Muscle layer of colon (tissue), 2 donors: ENCODE results near the gene TYW1.
"Not testable (repeated sequence)": the region's sequence is repeated elsewhere in the genome, so short reads cannot be mapped to it uniquely, and the experiment has no call there.

ENCODE experiments used
- H3K27ac ChIP-seq: one replicate; pipeline ENCODE4 v1.7.0; 2013; ENCODE audit warnings: low read depth, mild to moderate bottlenecking, low read length, moderate library complexity
- H3K27me3 ChIP-seq, 2 donors: one replicate each; pipeline ENCODE4 v1.7.0; 2013; ENCODE audit warnings: low read length in 2 of 2, mild to moderate bottlenecking in 2 of 2; ENCODE audit not compliant: insufficient read depth in 2 of 2, control insufficient read depth in 1 of 2
- H3K36me3 ChIP-seq: one replicate; pipeline ENCODE4 v1.7.0; 2013; ENCODE audit warnings: mild to moderate bottlenecking, low read length; ENCODE audit not compliant: insufficient read depth
- H3K4me1 ChIP-seq: one replicate; pipeline ENCODE4 v1.7.0; 2013; ENCODE audit warnings: mild to moderate bottlenecking, low read length; ENCODE audit not compliant: insufficient read depth
- H3K4me3 ChIP-seq, 2 donors: one replicate each; pipeline ENCODE4 v1.7.0; 2013; ENCODE audit warnings: low read length in 2 of 2, low read depth in 1 of 2, mild to moderate bottlenecking in 1 of 2, moderate library complexity in 1 of 2
- H3K9ac ChIP-seq: one replicate; pipeline ENCODE4 v1.7.0; 2013; ENCODE audit warnings: low read length
- H3K9me3 ChIP-seq: one replicate; pipeline ENCODE4 v1.7.0; 2013; ENCODE audit warnings: mild to moderate bottlenecking, low read length
- donor health status: abdominal sarcoma.
- donor health status: Adenocarcinoma of cecum.

TYW1 gene

GRCh38 chr7:67248364-67248763 is 251.7 kb downstream of the TYW1 start:
- H3K9me3 ChIP-seq, H3K27me3 ChIP-seq, H3K4me1 ChIP-seq, H3K36me3 ChIP-seq, H3K4me3 ChIP-seq, H3K9ac ChIP-seq, H3K27ac ChIP-seq: not testable (repeated sequence)

DNA sequence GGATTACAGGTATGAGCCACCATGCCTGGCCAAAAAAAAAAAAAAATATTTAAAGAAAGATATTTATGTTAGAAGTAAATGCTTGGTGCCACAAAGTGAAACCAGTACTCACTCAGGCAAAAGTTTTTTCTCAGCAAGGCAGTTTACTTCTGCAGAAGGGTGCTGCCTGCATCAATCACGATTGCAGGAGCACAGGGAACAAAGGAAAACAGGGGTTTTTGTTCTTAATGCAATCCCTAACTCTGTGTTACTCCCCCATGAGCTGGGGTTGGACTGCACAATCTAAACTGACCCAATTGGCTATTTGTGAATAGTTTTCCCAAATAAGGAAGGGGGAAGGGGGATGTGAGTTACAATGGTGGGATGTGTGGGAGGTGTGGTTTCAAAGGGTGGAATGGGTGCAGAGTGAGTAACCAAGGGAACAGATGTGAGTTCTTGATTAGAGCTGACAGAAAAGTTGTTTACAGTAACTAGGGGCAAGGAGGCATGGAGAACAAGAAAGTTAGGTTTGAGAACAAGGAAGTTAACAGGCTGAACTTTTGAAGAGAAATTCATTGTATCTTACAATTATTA is 255.4 kb downstream of the TYW1 start:
- Histone ChIP-seq H3K9ac (no peak overlapping the region), H3K27ac (no peak overlapping the region), H3K36me3 (no peaks in the 10 kb centered on the region), H3K4me3 (no peak overlapping the region), H3K9me3 (peaks cover 4% of the 10 kb centered on the region), H3K27me3 (no peaks in the 10 kb centered on the region), H3K4me1 (no peaks in the 10 kb centered on the region)

GRCh38 chr7:67255076-67255475 is 258.4 kb downstream of the TYW1 start:
- H3K27me3 ChIP-seq, H3K9ac ChIP-seq, H3K27ac ChIP-seq, H3K9me3 ChIP-seq, H3K36me3 ChIP-seq, H3K4me1 ChIP-seq, H3K4me3 ChIP-seq: not testable (repeated sequence)

DNA sequence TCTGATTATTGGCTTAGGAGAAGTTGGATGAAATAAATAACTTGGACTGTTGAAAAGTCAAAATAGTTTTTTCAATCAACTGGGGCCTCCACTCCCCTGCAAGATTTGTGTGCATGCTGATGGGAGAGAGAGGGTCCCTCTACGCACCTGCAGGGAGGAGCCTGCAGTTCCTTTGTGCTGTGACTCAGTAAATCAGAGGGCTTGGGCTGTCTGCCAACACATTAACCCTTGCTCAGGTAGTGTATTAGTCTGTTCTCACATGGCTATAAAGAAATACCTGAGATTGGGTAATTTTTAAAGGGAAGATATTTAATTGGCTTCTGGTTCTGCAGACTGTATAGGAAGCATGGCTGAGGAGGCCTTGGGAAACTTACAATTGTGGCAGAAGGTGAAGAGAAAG is 261.1 kb downstream of the TYW1 start:
- H3K27ac ChIP-seq, H3K4me1 ChIP-seq, H3K36me3 ChIP-seq, H3K9me3 ChIP-seq, H3K4me3 ChIP-seq, H3K9ac ChIP-seq, H3K27me3 ChIP-seq: not testable (repeated sequence)

GRCh38 chr7:67259363-67259762 is 262.7 kb downstream of the TYW1 start:
- not testable (repeated sequence) for H3K9me3 ChIP-seq

DNA sequence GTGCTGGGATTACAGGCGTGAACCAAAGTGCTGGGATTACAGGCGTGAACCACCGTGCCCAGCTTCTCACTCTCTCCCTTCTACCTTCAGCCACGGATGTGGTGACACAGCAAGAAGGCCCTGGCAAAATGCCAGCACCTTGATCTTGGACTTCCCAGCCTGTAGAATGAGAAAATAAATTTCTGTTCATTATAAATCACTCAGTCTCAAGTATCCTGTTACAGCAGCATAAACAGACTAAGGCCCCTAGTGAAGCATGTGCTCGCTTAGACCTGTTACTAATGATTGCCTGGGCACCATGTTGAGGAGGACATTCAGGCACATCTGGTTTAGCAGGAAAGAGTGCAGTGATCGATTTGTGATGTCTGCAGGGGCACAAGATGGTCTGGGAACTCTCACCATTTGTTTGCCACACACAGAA is 263.5 kb downstream of the TYW1 start:
- not testable (repeated sequence) for H3K36me3 ChIP-seq, H3K9ac ChIP-seq, H3K27ac ChIP-seq, H3K4me3 ChIP-seq, H3K4me1 ChIP-seq, H3K9me3 ChIP-seq, H3K27me3 ChIP-seq

More at GRCh38 chr7:67259363-67259762, 262.7 kb downstream of the TYW1 start:
- not testable (repeated sequence) for H3K27me3 ChIP-seq, H3K27ac ChIP-seq, H3K4me1 ChIP-seq, H3K9ac ChIP-seq, H3K4me3 ChIP-seq, H3K36me3 ChIP-seq

GRCh38 chr7:67264000-67264399 is 267.4 kb downstream of the TYW1 start:
- H3K4me1 ChIP-seq, H3K9me3 ChIP-seq, H3K36me3 ChIP-seq, H3K27ac ChIP-seq, H3K27me3 ChIP-seq, H3K4me3 ChIP-seq, H3K9ac ChIP-seq: not testable (repeated sequence)

DNA sequence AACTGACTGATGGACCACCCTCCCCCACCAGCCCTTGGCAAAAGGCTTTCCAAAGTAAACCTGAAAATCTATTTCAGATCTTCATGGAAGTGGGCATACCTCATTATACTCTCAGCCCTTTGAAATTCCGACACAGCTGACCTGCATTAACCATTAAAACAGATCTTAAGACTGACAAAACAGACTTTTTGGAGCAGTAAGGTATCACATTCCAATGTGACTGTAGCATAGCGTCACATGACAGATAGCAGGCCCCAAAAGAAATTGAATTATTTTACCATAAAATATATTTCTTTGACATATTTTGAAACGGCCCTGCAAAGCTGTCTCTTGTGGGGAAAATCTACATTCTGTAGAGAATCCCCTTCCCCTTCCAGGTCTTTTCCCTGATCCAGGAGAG is 269.4 kb downstream of the TYW1 start:
- not testable (repeated sequence) for H3K4me3 ChIP-seq, H3K27me3 ChIP-seq, H3K9me3 ChIP-seq, H3K9ac ChIP-seq, H3K36me3 ChIP-seq, H3K4me1 ChIP-seq, H3K27ac ChIP-seq

DNA sequence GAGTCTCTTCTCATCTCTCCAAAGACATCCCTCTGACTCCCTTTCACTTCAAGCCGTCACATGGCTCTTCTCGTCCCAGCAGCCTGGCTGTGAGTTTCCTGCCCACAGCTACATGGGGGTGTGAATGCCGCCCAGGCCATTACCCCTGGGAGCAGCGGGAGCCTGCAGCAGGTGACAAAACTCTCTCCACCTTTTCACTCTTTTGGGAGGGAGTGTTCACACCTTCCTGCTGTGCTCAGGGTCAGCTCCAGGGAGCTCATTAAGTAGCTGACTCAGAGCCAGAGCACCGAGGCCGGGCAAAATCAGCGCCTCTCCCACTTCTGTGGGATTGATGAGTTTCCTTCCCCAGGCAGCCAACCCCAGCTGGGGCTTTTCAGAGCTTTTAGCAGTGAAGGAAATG is 271.3 kb downstream of the TYW1 start:
- H3K27me3 ChIP-seq = no peaks in the 10 kb centered on the region
- no peaks in the 10 kb centered on the region for H3K36me3 ChIP-seq
- H3K27ac ChIP-seq = no peak overlapping the region
- H3K9ac ChIP-seq = no peak overlapping the region
- H3K4me3 ChIP-seq = no peak overlapping the region
- no peaks in the 10 kb centered on the region for H3K9me3 ChIP-seq
- no peaks in the 10 kb centered on the region for H3K4me1 ChIP-seq

- not testable (repeated sequence) for H3K4me1 ChIP-seq
Measured at GRCh38 chr7:67269916-67270315, 273.3 kb downstream of the TYW1 start.

More at GRCh38 chr7:67269916-67270315, 273.3 kb downstream of the TYW1 start:
- H3K9ac ChIP-seq, H3K27ac ChIP-seq, H3K9me3 ChIP-seq, H3K4me3 ChIP-seq, H3K36me3 ChIP-seq, H3K27me3 ChIP-seq: not testable (repeated sequence)
